HG03064 (cell line): ENCODE results near the gene SPDYE9.
"Not testable (repeated sequence)": the region's sequence is repeated elsewhere in the genome, so short reads cannot be mapped to it uniquely, and the experiment has no call there.

Experiments used
- ATAC-seq: cut with Tn5 transposase; IDR thresholded peaks from one replicate; pipeline ENCODE4 v1.9.1; 2021; ENCODE audit warnings: low read depth; ENCODE audit not compliant: unreplicated experiment

SPDYE9 gene, protein sequence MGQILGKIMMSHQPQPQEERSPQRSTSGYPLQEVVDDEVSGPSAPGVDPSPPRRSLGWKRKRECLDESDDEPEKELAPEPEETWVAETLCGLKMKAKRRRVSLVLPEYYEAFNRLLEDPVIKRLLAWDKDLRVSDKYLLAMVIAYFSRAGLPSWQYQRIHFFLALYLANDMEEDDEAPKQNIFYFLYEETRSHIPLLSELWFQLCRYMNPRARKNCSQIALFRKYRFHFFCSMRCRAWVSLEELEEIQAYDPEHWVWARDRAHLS

GRCh38 chr7:73085938-73086337 lies at the start of gene SPDYE9:
Gene SPDYE9 (minus strand): TSS chr7:73086038. CDS start chr7:73084238, 1,800 bp downstream.
- ATAC-seq, result not testable (repeated sequence)

- not testable (repeated sequence) for ATAC-seq
These were observed 49.0 kb upstream of the SPDYE9 start for GRCh38 chr7:73134866-73135265.

- not testable (repeated sequence) for ATAC-seq
These were observed 46.9 kb upstream of the SPDYE9 start for GRCh38 chr7:73132651-73133217.

- not testable (repeated sequence) for ATAC-seq
These were observed 44.8 kb upstream of the SPDYE9 start for GRCh38 chr7:73130612-73131011.

DNA sequence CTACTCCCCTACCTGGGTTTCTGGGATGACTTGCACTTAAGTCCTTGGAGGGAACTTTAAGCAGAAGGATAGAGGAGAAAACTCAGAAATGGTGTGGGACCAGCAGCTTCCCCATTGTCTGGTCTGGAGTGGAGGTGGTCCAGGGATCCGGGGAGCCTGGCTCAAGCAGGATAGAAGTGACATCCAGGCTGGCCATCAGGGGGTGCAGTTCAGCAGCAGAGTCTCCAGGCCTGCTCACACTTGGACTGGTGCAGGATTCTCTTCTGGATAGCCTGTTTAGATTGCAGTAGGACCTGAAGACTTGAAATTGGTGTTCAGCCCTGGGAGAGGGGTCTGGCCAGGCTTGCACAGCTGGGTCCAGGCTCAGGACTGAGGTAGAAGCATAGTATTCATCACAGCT lies 38.3 kb upstream of the SPDYE9 start:
- ATAC-seq, result not testable (repeated sequence)

DNA sequence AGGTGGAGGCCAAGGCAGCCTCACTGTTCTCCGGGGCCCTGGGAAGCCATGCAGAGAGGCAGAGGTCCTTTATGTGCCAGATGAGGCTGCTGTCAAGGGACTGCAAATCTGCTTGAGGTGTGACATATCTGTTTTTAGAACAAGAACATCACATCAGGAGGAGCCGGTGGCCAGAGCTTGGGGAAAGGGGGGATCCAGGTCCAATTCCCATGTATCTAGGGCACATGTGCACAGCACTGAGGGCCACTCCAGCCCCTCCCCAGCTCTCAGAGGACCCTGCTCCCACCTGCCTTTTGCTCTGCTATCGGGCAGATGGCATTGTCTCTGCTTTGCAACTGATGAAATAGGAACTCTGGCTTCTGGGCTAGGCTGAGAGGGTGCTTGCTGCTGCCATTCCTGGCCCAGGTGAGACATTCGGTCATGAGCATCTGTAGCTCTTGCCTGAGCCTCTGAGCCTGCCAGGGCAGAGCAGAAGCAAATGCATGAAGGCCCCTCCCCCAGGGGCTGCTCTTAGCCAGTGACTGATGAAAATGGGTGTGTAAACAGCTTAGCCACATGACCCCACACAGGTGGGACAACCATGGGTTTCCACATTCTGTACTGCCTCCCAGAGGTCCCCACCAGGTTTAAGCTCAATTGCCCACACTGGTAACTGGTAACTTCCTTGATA lies 37.1 kb upstream of the SPDYE9 start:
- not testable (repeated sequence) for ATAC-seq

GRCh38 chr7:73118155-73118554 lies 32.3 kb upstream of the SPDYE9 start:
- not testable (repeated sequence) for ATAC-seq

- ATAC-seq, result not testable (repeated sequence)
These were observed 28.0 kb downstream of the SPDYE9 start, which contains the start of gene SPDYE11 for GRCh38 chr7:73057811-73058210. Gene SPDYE11 (minus strand): TSS chr7:73057911. CDS start chr7:73056111, 1,800 bp downstream.

DNA sequence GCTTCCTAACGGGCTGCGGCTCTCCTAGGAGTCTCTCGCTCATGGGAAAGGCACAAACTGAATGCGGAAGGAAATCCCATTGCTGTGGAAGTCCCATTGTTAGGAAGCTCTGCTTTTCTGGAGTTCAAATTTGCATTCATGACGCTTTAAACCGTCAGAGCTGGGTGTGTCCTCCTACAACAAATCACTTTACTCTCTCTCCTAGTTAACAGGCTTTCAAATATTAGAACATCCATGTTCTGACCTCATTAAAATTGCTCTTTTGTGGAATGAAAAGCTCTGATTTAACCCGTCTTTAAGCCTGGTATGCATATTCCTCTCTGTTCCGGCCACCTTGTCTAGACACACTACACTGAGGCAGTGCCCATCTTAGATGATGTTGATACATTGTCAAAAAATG lies 56.2 kb downstream of the SPDYE9 start, which contains the start of gene SPDYE8:
Gene SPDYE8 (minus strand): TSS at position 101 of the 400 bp plus-strand sequence. CDS start 1,800 bp downstream, outside the sequence.
- not testable (repeated sequence) for ATAC-seq
